Effector memory CD4-positive, alpha-beta T cell (primary cell): Measurements from ENCODE around the gene SHC1.

ENCODE experiments used
- DNase-seq, 3 donors: peaks; one replicate each; pipeline ENCODE4 v3.0.0-alpha.2; 2020
- H3K27ac ChIP-seq: 2 replicates; pipeline ENCODE4 v1.7.0; 2013; ENCODE audit warnings: mild to moderate bottlenecking, low read length, moderate library complexity; ENCODE audit not compliant: insufficient read depth, poor library complexity, severe bottlenecking
- H3K27me3 ChIP-seq: replicated peaks from 2 replicates; pipeline ENCODE4 v1.7.0; 2013; ENCODE audit warnings: mild to moderate bottlenecking, low read length; ENCODE audit not compliant: insufficient read depth, control insufficient read depth, poor library complexity, severe bottlenecking
- H3K36me3 ChIP-seq: 2 replicates; pipeline ENCODE4 v1.7.0; 2013; ENCODE audit warnings: mild to moderate bottlenecking, low read length, moderate library complexity; ENCODE audit not compliant: control insufficient read depth, insufficient read depth
- H3K4me1 ChIP-seq: 2 replicates; pipeline ENCODE4 v1.7.0; 2013; ENCODE audit warnings: low read length, mild to moderate bottlenecking; ENCODE audit not compliant: control insufficient read depth, insufficient read depth, poor library complexity, severe bottlenecking
- H3K4me3 ChIP-seq: 2 replicates; pipeline ENCODE4 v1.7.0; 2013; ENCODE audit warnings: low read length, low read depth, mild to moderate bottlenecking; ENCODE audit not compliant: insufficient read depth, poor library complexity, severe bottlenecking
- H3K9me3 ChIP-seq: 2 replicates; pipeline ENCODE4 v1.7.0; 2013; ENCODE audit warnings: mild to moderate bottlenecking, low read length, moderate library complexity; ENCODE audit not compliant: control insufficient read depth

The SHC1 gene

GRCh38 chr1:154937988-154938386 is 32.6 kb downstream of the SHC1 start:
- Histone ChIP-seq H3K4me3 (peak overlapping the region; percentile 68), H3K27ac (peak overlapping the region; percentile 99), H3K9me3 (no peaks in the 10 kb centered on the region), H3K27me3 (no peaks in the 10 kb centered on the region), H3K36me3 (no peaks in the 10 kb centered on the region), H3K4me1 (peaks cover 50% of the 10 kb centered on the region)
- DNase-seq: no peak

- H3K4me1 ChIP-seq: peaks cover 43% of the 10 kb centered on the region
- no peaks in the 10 kb centered on the region for H3K36me3 ChIP-seq
- H3K27ac ChIP-seq: peak overlapping the region; percentile 99
- no peaks in the 10 kb centered on the region for H3K27me3 ChIP-seq
- peak overlapping the region; percentile 68 for H3K4me3 ChIP-seq
- peak; percentile 82 to 90 (median 87) for DNase-seq
- no peaks in the 10 kb centered on the region for H3K9me3 ChIP-seq
These were observed 33.2 kb downstream of the SHC1 start for GRCh38 chr1:154937085-154937987.

DNA sequence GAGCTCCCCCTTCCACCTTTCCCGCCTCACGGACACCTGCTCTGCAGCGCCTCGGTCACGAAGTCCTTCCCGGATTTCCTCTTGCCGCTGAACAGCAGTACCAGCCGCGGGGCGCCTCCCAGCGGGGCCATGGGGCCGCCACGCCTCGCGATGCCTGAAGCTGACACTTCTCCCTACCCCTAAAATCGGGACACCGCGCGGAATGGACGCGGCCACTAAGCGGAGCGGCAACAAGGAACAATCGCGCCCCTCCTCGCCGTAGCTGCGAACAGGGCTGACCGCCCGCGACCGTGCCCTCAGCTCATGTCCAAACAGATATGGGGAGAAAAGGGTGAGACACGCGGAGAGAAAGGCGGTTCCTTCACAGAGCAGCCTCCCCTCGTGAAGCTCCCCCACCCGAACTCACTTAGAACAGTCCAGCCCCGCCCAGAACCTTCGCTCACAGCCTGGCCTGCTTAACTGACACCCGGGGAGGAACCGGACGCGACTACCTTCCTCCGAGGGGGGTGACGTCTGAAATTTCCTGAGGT is 33.9 kb downstream of the SHC1 start, which contains the start of gene PMVK:
TSS of gene PMVK (minus strand) at position 165 of the 530 bp plus-strand sequence. CDS start at position 131, 34 bp downstream.
- peak within 1 kb of the TSS; percentile 68 for H3K4me3 ChIP-seq
- H3K36me3 ChIP-seq: no peaks in the 10 kb centered on the region
- peaks cover 36% of the 10 kb centered on the region for H3K4me1 ChIP-seq
- no peaks in the 10 kb centered on the region for H3K27me3 ChIP-seq
- peak; percentile 88 to 94 (median 93) for DNase-seq
- H3K9me3 ChIP-seq: no peaks in the 10 kb centered on the region
- peak within 1 kb of the TSS; percentile 99 for H3K27ac ChIP-seq

DNA sequence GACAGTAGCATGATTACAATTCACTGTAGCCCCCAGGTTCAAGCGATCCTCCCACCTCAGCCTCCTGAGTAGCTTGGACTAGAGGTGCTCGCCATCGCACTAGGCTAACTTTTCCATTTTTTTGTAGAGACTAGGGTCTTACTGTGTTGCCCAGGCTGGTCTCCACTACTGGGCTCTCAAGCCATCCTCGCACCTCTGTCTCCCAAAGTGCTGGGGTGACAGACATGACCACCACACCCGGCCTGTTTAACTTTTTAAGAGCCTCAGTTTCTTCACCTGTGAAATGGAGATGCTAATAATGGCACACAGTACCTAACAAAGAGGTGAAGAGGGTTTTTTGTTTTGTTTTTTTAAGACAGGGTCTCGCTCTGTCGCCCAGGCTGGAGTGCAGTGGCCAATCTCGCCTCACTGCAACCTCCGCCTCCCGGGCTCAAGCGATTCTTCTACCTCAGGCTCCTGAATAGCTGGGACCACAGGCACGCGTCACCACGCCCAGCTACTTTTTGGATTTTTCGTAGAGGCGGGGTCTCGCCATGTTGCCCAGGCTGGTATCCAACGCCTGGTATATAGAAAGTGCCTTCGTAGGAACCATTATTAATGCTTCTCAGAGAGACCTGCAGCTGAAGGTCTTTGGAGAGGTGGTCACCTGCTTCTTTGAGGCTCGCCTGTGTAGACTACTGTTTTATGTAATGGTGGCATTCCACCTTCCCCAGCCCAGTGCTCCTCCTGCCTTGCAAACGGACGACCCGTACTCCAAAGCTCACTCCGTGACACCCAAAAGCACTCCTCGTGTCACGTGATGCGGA is 34.6 kb downstream of the SHC1 start:
- Histone ChIP-seq H3K27me3 (no peaks in the 10 kb centered on the region), H3K4me1 (peaks cover 29% of the 10 kb centered on the region), H3K27ac (peak overlapping the region; percentile 99), H3K9me3 (no peaks in the 10 kb centered on the region), H3K36me3 (no peaks in the 10 kb centered on the region), H3K4me3 (peak overlapping the region; percentile 68)
- DNase-seq: peak in 1 of 3 donors; percentile 31

DNA sequence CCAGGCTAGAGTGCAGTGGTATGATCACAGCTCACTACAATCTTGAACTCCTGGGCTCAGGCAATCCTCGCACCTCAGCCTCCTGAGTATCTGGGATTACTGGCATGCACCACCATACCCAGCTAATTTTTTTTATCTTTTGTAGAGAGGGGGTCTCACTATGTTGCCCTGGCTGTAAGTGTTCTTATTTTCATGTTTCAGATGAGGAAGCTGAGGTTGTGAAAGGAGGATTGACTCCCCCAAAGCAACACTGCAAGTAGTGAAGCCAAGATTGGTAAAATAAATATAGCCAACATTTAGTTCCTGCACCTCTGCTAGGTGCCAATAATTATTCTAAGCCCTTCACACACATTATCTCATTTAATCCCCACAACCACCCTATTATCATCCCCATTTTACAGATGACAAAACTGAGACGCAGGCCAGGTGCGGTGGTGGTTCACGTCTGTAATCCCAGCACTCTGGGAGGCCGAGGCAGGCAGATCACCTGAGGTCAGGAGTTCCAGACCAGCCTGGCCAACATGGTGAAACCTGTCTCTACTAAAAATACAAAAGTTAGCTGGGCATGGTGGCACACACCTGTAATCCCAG is 36.1 kb downstream of the SHC1 start:
- Histone ChIP-seq H3K4me3 (no peak overlapping the region), H3K27ac (no peak overlapping the region), H3K4me1 (peaks cover 18% of the 10 kb centered on the region)

DNA sequence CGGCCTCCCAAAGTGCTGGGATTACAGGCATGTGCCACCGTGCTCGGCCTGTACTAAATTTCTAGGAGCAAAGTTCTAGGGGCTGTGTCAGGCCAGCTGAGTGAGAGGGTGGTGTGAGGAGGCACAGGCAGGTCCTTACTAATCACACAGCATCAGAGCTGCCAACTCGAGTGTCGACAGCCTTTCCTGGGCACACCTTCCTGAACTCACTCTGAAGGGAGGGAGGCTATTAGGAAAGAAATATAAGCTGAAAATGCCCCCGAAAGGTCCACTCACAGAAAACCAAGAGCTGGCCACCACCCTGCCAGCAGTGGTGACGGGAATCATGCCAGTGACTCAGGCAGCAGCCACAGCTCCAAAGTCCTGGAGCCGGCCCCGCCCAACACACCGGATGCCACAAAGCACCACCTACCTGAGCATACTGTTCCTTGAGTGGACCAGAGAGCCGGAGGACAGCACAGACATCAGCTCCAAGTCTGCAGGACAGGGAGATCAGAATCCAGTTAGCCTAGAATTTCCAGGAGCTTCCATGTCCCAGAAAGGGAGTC is 38.5 kb downstream of the SHC1 start:
- no peak for DNase-seq
- H3K27me3 ChIP-seq: no peaks in the 10 kb centered on the region
- H3K27ac ChIP-seq: no peak overlapping the region

More for the DNA sequence above, 36.1 kb downstream of the SHC1 start:
- Histone ChIP-seq H3K9me3 (no peaks in the 10 kb centered on the region), H3K36me3 (peaks cover 6% of the 10 kb centered on the region), H3K27me3 (no peaks in the 10 kb centered on the region)
- no peak for DNase-seq

GRCh38 chr1:154926201-154926600 is 44.3 kb downstream of the SHC1 start:
- Histone ChIP-seq H3K4me1 (no peaks in the 10 kb centered on the region), H3K27me3 (no peaks in the 10 kb centered on the region), H3K4me3 (no peak overlapping the region), H3K27ac (no peak overlapping the region), H3K36me3 (peaks cover 46% of the 10 kb centered on the region), H3K9me3 (no peaks in the 10 kb centered on the region)
- no peak for DNase-seq

More for the DNA sequence above, 38.5 kb downstream of the SHC1 start:
- Histone ChIP-seq H3K36me3 (peaks cover 24% of the 10 kb centered on the region), H3K9me3 (no peaks in the 10 kb centered on the region), H3K4me1 (peaks cover 8% of the 10 kb centered on the region), H3K4me3 (no peak overlapping the region)

DNA sequence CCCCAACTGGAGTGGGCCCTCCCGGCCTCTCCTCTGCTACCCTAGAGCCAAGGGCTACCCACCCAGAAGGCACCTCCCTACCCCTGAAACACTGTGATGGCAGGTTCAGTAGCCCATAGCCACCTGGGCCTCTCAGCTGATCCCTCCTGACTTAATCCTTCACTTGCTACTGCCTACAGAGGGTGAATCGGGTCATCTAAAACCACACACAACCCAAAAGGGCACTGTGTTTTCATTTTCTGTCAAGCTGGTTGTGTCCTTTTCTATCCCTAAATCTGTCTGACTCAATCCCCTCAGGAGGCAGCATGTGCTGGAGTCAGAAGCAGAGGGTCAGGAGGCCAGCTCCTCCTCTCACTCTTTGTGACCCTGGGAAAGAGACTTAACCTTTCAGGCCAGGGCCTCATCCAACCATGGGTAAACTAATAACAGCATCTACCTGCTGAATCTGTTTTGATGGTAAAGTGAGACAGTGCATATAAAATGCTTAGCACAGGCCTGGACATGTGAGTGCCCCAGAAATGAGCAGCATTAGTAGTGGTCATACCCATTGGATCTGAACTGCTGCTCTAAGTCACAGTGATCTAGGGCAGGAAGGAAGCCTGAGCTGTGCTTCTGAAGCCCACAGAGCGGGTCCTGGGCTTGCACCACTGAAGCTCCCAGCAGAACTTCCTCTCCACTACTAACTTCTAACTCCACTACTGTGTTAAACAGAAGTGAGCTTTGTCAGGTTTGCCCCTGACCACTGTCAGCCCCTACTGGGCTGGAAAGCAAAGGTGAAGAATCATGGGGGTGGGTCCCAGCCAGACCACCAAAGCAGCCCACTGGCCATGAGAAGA is 45.0 kb downstream of the SHC1 start:
- DNase-seq: no peak

GRCh38 chr1:154923695-154924094 is 46.9 kb downstream of the SHC1 start:
- peaks cover 33% of the 10 kb centered on the region for H3K36me3 ChIP-seq
- H3K9me3 ChIP-seq: no peaks in the 10 kb centered on the region
- no peak for DNase-seq
- no peak overlapping the region for H3K4me3 ChIP-seq
- H3K27ac ChIP-seq: no peak overlapping the region
- no peaks in the 10 kb centered on the region for H3K27me3 ChIP-seq
- no peaks in the 10 kb centered on the region for H3K4me1 ChIP-seq

More for the DNA sequence above, 45.0 kb downstream of the SHC1 start:
- Histone ChIP-seq H3K9me3 (no peaks in the 10 kb centered on the region), H3K4me1 (no peaks in the 10 kb centered on the region), H3K36me3 (peaks cover 46% of the 10 kb centered on the region), H3K4me3 (no peak overlapping the region), H3K27me3 (no peaks in the 10 kb centered on the region), H3K27ac (no peak overlapping the region)
